Neutrophil (primary cell): ENCODE measurements around the gene KCNQ5.

ENCODE experiments used
- H3K27ac ChIP-seq: fragments of 200-600 bp; sonication (generic); 2 replicates; pipeline ENCODE4 v1.5.1; 2016; ENCODE audit warnings: mild to moderate bottlenecking, moderate library complexity
- H3K27me3 ChIP-seq: fragments of 200-600 bp; sonication (generic); 2 replicates; pipeline ENCODE4 v1.6.0; 2016; ENCODE audit warnings: mild to moderate bottlenecking
- H3K36me3 ChIP-seq: fragments of 200-600 bp; sonication (generic); 2 replicates; pipeline ENCODE4 v1.5.1; 2017
- H3K4me1 ChIP-seq, 2 experiments: fragments of 200-600 bp in 1 of 2; sonication (generic) in 1 of 2; 1 replicate in 1 of 2; 2 replicates in 1 of 2; pipeline versions ENCODE4 v1.5.1 to v1.6.1; 2013 to 2016; ENCODE audit warnings: low read depth in 1 of 2, low read length in 1 of 2, mild to moderate bottlenecking in 1 of 2, moderate library complexity in 1 of 2; ENCODE audit not compliant: control insufficient read depth in 1 of 2, insufficient read depth in 1 of 2
- H3K4me3 ChIP-seq, 2 experiments: fragments of 200-600 bp in 1 of 2; sonication (generic) in 1 of 2; 1 replicate in 1 of 2; 2 replicates in 1 of 2; pipeline ENCODE4 v1.5.1; 2013 to 2016; ENCODE audit warnings: low read depth in 1 of 2, low read length in 1 of 2, mild to moderate bottlenecking in 1 of 2, moderate library complexity in 1 of 2
- H3K9me3 ChIP-seq: fragments of 200-600 bp; sonication (generic); 2 replicates; pipeline ENCODE4 v1.5.1; 2016
- TF ChIP-seq, protein P1 (sequence below): fragments of 200-600 bp; sonication (generic); IDR thresholded peaks from 2 replicates; pipeline ENCODE4 v1.5.1; 2016; ENCODE audit warnings: antibody characterized with exemption

KCNQ5 gene

DNA sequence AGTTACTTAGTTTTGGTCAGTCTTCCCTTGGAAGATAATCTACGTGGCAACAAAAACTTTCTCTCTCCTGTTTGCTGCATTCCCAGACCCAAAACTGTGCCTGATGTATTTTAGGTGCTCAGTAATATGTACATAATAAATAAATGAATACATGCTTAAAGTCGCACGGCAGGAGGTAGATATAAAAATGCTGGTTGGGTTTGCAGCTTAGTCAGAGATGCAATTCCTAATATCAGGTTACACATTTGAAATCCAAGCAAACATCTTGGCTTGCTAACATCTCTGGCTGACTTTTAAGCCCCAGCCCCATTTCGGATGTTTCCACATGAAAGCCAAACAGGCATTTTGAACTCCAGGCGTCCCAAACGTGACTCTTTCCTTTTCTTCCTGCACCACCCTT is 91.0 kb downstream of the KCNQ5 start:
- H3K9me3 ChIP-seq = no peaks in the 10 kb centered on the region
- H3K36me3 ChIP-seq = no peaks in the 10 kb centered on the region
- no peak overlapping the region for H3K27ac ChIP-seq
- no peaks in the 10 kb centered on the region for H3K4me1 ChIP-seq
- TF ChIP-seq, protein P1, sequence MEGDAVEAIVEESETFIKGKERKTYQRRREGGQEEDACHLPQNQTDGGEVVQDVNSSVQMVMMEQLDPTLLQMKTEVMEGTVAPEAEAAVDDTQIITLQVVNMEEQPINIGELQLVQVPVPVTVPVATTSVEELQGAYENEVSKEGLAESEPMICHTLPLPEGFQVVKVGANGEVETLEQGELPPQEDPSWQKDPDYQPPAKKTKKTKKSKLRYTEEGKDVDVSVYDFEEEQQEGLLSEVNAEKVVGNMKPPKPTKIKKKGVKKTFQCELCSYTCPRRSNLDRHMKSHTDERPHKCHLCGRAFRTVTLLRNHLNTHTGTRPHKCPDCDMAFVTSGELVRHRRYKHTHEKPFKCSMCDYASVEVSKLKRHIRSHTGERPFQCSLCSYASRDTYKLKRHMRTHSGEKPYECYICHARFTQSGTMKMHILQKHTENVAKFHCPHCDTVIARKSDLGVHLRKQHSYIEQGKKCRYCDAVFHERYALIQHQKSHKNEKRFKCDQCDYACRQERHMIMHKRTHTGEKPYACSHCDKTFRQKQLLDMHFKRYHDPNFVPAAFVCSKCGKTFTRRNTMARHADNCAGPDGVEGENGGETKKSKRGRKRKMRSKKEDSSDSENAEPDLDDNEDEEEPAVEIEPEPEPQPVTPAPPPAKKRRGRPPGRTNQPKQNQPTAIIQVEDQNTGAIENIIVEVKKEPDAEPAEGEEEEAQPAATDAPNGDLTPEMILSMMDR = no peak
- H3K4me3 ChIP-seq = no peak overlapping the region
- H3K27me3 ChIP-seq = no peaks in the 10 kb centered on the region

DNA sequence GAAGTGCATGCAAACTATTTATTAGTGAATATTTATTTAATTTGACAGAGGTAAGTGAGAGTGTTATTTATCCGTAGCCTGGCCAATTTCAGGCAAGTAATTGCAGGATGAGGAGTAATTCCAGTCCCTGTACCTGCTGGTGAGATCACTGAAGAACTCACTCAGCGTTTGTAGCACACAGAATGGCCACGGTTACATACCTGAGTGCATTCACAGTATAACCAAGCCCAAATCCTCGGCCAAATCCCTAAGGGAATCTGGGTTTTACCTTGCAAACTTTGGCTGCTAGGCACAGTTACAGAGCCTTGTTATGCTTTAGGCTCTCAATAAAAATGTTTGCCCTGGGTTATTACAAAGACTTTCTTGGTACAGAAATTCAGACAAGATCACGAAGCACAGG is 93.3 kb downstream of the KCNQ5 start:
- Histone ChIP-seq H3K36me3 (no peaks in the 10 kb centered on the region), H3K4me3 (no peak overlapping the region), H3K4me1 (no peaks in the 10 kb centered on the region), H3K27ac (no peak overlapping the region), H3K9me3 (no peaks in the 10 kb centered on the region), H3K27me3 (no peaks in the 10 kb centered on the region)
- TF ChIP-seq, protein P1 = no peak

DNA sequence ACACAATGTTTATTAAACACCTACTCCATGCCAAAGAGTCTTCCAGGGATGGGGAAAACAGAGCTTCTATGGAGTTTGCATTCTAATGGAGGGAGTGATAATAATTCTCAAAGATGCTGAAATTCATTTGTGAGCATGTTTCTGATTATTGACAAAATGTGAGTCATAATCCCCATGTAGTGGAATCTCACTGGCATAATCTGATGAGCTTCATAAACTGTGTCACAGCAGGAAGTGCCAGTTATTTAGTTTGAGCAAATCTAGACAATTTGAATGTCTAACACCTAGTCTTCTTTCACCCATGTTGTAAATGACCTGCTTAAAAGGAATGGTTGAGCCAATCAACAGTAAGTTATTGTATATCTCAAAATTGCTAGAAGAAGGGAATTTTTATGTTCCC is 95.1 kb downstream of the KCNQ5 start:
- no peaks in the 10 kb centered on the region for H3K4me1 ChIP-seq
- H3K9me3 ChIP-seq = no peaks in the 10 kb centered on the region
- H3K27ac ChIP-seq = no peak overlapping the region
- no peaks in the 10 kb centered on the region for H3K36me3 ChIP-seq
- TF ChIP-seq, protein P1 = no peak
- H3K4me3 ChIP-seq = no peak overlapping the region
- no peaks in the 10 kb centered on the region for H3K27me3 ChIP-seq

DNA sequence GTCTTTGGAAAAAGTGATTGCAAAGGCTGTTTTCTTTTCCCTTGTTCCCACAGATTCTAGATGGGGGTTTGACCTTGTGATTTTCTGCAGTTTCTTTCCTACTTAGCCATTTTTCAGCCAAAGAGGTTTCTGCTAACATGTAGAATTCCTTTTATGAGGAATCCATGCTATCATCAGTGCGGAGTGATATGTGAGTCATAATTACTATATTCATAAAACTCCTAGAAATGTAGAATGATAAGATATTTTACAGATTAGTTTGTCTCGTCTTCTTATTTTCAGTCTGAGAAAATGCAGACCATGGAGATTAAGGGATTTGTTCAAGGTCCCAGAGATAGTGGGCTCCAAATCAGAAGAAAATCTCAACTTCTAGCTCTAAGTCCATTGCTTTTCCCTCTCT is 98.6 kb downstream of the KCNQ5 start:
- no peaks in the 10 kb centered on the region for H3K4me1 ChIP-seq
- H3K27me3 ChIP-seq = no peaks in the 10 kb centered on the region
- no peaks in the 10 kb centered on the region for H3K36me3 ChIP-seq
- no peak overlapping the region for H3K4me3 ChIP-seq
- no peaks in the 10 kb centered on the region for H3K9me3 ChIP-seq
- H3K27ac ChIP-seq = no peak overlapping the region
- TF ChIP-seq, protein P1 = no peak

DNA sequence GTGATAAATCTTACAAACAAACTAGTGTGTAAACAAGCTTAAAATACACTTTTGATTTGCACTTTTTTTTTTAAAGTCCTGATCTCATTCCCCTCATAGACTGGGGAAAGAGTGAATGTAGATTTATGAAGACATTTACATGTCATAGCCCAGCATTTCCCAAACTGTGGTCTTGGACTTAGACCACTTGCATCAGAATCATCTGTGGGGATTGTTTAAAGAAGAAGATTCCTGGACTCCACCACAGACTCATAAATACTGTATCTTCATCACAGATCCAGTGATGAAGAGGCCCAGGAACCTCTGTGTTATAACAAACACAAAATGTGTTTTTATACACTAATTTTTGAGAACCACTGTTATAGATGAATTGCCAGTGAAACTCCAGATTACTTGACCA is 99.5 kb downstream of the KCNQ5 start:
- Histone ChIP-seq H3K27me3 (no peaks in the 10 kb centered on the region), H3K9me3 (no peaks in the 10 kb centered on the region)
- TF ChIP-seq, protein P1 = no peak

DNA sequence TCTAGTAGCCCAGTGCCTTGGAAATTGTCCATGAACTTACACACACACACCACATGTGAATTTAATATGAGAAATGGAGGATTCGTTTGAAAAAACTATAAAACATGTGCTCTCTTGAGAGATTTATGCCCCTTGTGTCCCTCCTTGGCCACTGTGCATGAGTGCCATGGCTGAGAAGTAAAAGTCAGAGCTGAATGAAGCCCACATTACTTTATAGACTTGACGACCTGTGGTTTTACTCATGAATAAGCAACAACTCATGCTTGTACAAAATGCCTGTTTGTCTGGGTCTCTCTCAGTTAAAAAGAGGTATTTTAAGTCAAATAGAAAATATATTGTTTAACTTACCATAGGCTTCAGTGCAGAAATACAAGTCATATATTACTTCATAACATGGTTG is 102.7 kb downstream of the KCNQ5 start:
- TF ChIP-seq, protein P1 = no peak
- Histone ChIP-seq H3K9me3 (no peaks in the 10 kb centered on the region), H3K27ac (no peak overlapping the region)

More for the DNA sequence above, 99.5 kb downstream of the KCNQ5 start:
- no peak overlapping the region for H3K4me3 ChIP-seq
- H3K4me1 ChIP-seq = no peaks in the 10 kb centered on the region
- H3K27ac ChIP-seq = no peak overlapping the region
- H3K36me3 ChIP-seq = no peaks in the 10 kb centered on the region

More for the DNA sequence above, 102.7 kb downstream of the KCNQ5 start:
- H3K4me3 ChIP-seq = no peak overlapping the region
- no peaks in the 10 kb centered on the region for H3K27me3 ChIP-seq
- no peaks in the 10 kb centered on the region for H3K4me1 ChIP-seq
- no peaks in the 10 kb centered on the region for H3K36me3 ChIP-seq
